Fibroblast of upper back skin (primary cell): ENCODE results near the gene MICB.

Experiments
- DNase-seq: peaks from one replicate; pipeline ENCODE4 v3.0.0-alpha.2; 2013

Gene MICB

DNA sequence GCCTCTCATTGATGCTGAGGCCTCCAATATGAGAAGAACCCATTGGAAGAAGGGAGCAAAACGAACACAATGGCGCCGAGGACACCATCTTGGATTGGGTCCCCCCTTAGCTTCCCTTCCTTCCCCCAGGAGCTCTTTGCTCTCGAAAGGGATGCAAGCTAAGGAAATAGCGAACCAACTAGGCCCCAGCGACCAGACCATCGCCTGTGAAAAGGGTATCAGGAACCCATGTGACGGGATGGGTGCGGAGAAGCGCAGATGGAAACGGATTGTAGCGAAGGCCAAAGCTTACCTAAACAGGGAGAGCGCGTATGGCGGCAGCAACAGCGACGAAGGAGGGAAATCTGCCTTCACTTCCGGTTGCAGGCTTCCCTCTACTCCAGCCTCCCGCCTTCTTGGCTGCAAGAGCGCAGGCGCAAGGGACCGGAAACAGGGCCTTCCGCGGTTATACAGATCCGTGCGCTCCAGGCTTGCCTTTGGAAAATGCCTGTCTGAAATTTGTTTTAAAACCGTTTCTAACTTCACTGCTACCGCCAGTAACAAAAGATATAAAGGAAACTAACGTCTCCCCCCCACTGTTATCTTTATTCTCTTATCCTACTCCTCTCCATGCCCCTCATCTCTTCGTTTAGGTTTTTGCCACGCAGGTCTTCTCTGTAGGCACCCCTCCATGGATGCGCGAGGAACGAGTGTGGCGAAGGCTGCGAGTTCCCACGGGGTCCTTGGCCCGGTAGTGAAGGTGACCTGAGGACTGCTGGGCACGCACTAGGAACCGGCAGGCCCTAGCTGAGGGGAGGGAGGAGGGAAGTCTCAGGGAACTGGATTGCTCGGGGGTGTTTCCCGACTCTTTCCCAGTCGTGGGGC lies 43.9 kb downstream of the MICB start, which contains the start of gene DDX39B:
Gene DDX39B, minus strand, starts transcription at position 346 of the 864 bp plus-strand sequence. CDS start 1,471 bp downstream, outside the sequence.
- DNase-seq = peak; percentile 98

DNA sequence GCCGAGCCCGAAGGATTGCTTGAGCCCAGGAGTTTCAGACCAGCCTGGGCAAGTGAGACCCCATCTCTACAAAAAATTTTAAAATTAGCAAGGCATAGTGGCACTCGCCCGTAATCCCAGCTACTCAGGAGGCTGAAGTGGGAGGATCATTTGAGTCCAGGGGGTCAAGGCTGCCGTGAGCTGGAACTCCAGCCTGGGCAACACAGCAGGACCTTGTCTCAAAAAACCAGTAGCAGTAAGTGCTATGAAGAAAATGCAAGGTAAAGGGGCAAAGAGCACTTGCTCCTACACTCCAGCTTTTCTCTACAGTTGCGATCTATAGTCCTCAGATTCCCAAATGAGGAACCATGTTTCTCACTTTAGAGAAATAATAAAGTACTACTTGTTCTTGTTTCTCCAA lies 45.7 kb downstream of the MICB start:
- DNase-seq = no peak

DNA sequence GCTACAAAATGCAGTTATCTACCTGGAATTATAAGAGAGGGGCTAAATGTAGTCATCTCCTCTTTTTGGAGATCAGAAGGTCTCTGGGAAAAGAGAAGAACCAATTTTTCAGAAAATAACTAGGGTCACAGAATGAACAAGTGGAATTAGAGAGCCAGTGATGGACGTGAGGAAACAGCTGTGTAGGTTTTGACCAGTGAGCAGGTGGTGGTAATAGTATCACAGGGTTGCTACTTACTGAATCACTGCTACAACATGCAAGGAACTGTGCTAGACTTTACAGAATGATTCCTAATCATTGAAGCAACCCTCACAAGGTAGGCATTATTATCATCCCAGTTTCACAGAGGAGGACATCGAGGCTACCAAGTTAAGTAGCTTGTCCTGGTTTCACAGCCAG lies 46.7 kb downstream of the MICB start:
- no peak for DNase-seq

DNA sequence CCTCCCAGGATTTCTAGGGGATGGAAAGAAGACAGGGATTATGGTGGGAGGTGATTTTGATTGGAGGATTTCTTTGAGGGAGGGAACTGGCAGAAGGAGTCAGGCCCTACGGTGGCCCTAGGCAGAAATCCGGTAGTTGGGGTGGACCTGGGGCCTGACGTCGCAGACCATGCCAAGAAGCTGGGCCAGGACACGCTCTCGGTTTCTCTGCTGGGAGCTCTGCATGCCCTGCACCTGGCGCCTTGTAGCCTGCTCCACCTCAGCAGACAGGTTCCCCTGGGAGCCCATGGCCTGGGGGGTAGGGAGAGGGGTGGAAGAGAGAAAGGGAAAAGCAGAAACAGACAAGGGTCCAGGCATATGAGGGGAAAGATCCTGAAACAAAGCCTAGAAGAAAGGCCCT lies 47.3 kb downstream of the MICB start:
- DNase-seq = no peak

DNA sequence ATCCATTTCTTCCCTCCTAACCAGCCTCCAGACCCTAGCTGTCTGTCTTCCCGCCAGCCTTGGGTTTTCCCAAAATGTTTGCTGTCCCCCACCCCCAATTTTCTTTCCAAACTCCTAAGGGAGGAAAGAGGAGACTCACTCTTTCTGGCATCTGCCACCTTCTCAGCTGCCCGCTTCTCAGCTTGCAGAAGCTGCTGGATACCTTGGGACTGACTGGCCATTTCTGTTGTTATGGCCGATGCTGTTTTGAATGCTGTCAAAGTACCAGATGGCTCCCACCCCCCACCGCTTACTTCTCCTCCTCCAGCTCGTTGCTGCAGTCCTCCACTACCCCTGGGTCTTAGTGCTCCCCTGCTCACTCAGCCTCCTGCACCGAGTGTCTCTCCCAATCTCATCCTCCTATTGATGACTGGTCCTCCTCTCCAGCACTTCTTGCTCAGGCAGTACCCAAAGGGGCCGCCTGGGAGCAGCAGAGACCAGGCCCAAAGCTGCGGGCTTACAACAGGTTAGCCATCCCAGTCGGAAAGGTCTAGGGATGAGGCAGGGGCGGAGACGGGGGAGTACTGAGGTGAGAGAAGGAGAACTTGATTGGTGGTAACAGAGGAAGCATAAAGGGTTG lies 48.5 kb downstream of the MICB start, which contains the start of gene ATP6V1G2:
Gene ATP6V1G2, minus strand, starts transcription at position 270 of the 619 bp plus-strand sequence. Its CDS starts 49 bp downstream, at position 221.
- DNase-seq = peak; percentile 93

DNA sequence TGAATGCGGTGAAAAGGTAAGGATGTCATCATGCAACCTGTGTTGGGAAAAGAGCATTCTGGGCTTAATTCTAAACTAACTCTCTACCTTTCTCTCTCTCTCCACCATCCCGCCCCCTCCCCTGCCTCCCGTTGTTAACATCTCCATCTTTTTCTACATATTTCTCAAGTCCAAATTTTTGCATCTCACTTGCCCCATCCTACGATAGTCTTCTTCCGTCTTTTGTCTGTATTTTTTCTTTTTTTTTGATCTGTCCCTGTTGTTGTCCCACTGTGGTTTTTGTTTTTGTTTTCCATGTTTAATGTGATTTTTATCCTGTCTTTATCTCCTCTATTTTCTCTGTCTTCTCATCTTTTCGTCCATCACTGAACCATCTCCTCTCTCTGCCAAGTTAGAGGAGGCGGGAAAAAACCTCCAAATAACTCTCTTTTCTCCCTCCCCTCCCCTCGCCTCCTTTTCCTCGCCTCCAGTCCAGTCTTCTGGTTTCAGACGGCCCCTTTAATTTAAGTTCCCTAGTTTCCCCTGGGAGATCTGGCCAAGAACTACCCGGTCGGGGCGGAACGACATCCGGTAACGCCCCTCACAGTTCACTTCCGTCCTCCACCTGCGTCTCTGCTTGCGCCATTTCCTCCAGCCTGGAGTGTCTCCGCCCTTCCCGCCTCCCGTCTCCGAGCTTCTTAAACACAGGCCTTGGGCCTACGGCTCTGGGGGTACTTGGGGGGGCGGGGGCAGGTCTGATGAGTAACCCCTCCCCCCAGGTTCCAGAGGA lies 49.2 kb downstream of the MICB start, which contains the start of gene NFKBIL1:
Gene NFKBIL1, plus strand, starts transcription at position 651 of the 769 bp plus-strand sequence. Its CDS starts 87 bp downstream, at position 738.
- peak; percentile 99 for DNase-seq

DNA sequence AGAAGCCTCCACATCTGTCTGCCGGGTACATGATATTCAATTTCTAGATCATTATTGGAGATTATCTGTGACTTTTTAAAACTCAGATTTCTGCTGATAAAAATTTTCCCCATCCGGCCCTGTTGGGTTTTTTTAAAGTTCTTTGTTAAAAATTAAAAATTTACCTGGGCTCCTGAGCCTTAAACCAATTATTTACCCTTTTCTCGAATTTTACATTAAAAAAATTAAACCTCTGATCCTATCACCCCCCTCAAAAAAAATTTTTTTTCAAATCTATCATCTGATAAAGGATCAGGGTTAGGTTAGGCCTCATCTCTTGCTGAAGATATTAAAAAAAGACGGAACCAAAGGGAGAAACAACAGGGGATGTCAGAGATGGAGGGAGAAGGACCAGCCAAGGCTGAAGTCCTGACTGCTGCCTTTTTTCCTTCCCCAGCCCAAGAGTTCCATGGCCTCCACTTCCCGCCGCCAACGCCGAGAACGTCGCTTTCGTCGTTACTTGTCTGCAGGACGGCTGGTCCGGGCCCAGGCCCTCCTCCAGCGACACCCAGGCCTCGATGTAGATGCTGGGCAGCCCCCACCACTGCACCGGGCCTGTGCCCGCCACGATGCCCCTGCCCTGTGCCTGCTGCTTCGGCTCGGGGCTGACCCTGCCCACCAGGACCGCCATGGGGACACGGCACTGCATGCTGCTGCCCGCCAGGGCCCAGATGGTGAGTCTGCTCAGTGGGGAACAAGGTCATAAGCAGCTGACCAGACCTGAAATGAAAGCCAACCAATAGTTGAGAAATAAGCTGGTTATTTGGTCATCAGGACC lies 50.0 kb downstream of the MICB start:
- DNase-seq = no peak

DNA sequence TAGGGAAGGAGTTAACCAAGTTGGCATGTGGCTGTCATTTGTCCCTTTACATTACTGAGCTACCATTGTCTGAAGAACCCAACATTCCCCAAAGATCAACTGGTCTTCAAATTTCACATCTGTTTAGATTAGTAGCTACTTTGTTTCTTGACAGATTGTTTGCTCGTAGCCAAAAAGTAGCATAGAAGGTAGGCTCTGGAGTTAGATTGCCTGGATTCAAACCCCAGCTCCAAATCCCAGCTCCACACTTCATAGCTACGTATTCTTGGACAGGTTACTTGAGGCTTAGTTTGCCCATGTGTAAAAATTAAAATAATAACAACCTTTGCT lies 50.6 kb downstream of the MICB start:
- no peak for DNase-seq

DNA sequence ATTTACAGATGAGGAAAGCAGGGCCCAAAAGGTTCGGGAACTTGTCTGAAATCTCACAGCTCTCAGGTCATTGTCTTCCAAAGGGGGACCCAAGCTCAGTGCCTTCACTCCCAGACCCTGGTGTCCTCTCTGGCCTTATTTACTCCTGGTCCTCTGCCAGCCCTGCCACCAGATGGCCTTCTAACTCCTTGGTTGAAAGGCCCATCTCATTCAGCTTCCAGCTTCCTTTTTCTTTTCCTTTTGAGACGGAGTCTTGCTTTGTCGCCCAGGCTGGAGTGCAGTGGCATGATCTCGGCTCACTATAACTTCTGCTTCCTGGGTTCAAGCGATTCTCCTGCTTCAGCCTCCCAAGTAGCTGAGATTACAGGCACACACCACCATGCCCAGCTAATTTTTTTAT lies 53.4 kb downstream of the MICB start:
- DNase-seq = peak; percentile 40

DNA sequence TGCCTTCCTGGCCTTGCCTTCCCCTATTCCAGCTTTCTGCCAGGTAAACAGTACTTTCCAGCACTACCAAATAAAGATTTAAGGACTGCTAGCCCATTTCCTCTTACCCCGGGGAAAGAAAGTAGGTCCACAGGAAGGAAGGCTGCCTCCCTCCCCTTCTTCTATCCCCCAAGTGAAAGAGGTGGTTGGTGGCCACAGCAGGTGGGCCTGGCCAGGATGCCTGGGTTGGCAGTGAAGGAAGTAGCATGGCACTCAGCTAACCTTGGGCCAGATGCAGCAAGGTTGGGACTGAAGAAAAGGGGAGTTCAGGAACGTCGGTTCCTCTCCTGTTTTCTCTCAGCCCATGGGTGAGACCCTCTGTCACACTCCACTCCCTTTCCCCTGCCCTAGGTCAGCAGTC lies 58.4 kb downstream of the MICB start:
- no peak for DNase-seq

DNA sequence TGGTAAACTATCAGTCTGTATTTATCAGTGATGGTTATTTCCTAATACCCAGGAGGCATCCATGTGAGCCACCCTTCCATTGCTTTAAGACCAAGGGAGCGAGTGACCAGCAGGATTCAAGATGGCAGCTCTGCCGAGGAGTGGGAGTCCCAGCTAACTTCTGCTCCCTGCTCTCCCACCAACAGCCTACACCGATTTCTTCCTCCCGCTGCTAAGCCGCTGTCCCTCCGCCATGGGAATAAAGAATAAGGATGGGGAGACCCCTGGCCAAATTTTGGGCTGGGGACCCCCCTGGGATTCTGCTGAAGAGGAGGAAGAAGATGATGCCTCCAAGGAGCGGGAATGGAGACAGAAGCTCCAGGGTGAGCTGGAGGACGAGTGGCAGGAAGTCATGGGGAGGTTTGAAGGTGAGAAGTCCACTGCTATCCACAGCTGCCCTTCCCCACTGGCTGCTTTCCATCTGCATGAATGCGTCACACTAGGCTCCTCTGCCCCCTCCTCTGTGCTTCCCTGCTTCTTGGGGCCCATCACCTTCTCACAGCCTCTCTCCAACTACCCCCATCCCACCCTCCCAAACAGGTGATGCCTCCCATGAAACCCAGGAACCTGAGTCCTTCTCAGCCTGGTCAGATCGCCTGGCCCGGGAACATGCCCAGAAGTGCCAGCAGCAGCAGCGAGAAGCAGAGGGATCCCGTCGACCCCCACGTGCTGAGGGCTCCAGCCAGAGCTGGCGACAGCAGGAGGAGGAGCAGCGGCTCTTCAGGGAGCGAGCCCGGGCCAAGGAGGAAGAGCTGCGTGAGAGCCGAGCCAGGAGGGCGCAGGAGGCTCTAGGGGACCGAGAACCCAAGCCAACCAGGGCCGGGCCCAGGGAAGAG lies 59.7 kb downstream of the MICB start:
- DNase-seq = no peak

DNA sequence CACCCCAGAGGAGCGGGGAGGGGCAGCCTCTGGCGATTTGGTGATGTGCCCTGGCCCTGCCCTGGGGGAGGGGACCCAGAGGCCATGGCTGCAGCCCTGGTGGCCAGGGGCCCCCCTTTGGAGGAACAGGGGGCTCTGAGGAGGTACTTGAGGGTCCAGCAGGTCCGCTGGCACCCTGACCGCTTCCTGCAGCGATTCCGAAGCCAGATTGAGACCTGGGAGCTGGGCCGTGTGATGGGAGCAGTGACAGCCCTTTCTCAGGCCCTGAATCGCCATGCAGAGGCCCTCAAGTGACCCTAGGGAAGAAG lies 60.3 kb downstream of the MICB start:
- DNase-seq = no peak

DNA sequence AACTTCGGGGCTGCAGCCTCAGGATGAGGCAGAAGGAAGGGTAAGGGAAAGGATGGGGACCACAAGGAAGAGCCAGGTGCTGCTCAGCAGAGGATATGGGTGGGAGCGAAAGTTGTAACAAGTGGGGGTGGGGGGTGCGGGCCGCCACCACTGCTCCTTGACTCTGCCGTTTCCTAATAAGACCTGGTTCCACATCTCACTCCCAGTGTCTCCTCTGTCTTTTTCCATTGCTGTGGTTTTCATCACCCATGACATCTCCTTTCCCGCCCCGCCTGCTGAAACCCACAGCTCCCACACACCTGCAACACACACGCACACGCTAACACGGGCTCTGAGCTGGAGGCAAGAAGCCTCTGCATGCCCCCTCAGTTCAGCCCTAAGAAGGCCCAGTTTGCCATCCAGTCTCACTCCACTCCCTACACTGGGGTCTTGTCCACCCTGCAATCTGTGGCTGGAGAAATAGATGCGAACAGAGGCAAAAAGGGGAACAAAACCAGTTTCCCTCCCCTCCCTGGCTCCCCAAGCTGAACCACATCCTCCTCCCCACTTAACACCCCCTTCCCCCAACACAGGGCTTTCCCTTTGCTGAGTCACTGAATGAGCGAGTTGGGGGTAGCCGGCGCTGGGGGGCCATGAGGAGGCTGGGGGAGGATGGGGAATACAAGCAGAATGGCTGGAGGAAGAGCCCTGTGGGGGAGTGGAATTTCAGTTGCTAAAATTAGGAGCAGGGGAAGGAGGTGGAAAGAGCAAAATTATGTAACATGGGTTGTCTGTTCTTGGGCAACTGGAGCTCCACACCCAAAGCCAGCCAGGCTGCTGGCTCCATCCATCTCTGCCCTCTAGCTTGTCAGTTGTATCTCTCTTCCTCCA lies 60.9 kb downstream of the MICB start:
- DNase-seq = peak; percentile 57

DNA sequence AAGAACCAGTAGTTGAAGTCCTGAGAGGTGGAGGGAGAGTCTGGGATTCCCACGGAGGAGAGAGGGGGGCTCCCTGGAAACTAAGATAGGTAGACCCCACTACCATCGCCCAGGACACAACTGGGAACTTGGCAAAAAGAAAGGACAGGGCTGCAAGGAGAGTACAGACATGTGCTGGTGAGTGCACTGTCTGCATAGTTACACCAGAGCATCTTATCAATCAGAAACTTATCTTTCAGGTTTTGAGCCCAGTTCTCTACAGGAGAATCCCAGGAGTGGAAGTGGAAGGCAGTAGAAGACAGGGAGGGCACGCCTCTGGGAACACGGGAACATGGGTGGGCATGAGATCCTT lies 61.6 kb downstream of the MICB start:
- no peak for DNase-seq

DNA sequence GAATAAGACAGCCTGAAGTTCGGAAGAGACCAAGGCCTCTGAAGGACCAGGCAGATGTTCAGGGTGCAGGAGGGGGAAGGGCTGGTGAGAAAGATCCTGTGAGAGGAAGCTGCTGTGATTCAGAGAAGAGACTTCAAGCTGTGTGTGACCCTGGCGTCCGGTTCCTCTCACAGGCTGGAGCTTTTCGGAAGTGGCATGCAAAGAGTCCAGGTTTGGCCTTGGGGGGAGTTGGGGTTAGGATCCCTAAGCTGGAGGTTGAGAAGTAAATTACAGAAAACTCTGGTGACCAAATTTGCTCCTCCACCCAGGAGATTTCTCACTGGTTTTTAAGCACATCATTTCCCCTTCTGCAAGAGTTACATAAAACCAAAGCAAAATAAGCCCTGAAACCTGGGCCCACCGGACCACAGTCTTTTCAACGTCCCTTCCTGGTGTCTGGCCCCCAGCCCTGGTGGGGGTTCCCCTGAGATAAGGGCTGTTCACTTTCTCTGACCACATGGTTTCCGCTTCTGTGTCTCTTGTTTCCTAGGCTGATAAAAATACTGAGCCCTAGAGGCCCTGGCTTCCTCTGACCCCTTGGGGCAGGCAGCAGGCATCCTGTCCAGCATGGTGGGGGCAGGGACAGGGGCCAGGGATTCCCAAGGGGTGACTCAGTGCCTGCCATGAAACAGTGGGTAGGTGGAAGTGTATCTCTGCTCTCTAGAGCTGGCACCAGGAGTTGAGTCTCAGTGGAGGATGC lies 62.2 kb downstream of the MICB start:
- DNase-seq = peak; percentile 26

DNA sequence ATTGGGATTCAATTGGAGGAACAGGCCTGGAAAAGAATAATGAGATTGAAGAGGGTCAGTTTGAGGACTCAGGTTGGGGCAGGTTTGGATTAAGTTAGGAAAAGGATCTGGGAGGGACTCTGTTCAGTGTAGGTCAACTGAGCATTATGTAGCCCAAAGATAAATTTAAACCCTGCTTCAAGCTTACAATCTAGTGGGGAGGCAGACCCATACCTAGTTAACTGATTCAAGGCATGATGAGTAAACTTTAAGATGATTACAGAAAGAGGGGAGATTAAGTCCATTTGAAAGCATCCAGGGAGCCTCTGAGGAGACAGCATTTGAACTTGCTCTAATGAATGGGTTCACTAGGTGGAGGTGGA lies 62.7 kb downstream of the MICB start:
- DNase-seq = no peak
